Bronchial epithelial cell (primary cell): ENCODE results near the gene UHMK1. TPM values are rescaled to one million over a fixed set of nuclear protein-coding genes. Genes with fewer than 3 reads are reported as not detected.
A peak's percentile ranks its signal among the peaks of the same experiment; 100 is the strongest.
"Not testable (repeated sequence)": the region's sequence is repeated elsewhere in the genome, so short reads cannot be mapped to it uniquely, and the experiment has no call there.

Source experiments
- DNase-seq: peaks from one replicate; pipeline ENCODE4 v3.0.0-alpha.2; 2010; ENCODE audit warnings: low read depth
- FAIRE-seq: peaks from 2 replicates; lab custom pipeline; 2011; peaks lifted over from hg19 to GRCh38; lab: Jason Lieb, UNC
- H3K27me3 ChIP-seq: 2 replicates; pipeline ENCODE4 v1.5.1; 2011; ENCODE audit warnings: low read length; ENCODE audit not compliant: control insufficient read depth, insufficient read depth
- H3K36me3 ChIP-seq: 2 replicates; pipeline ENCODE4 v1.5.1; 2011; ENCODE audit warnings: low read length; ENCODE audit not compliant: control insufficient read depth, insufficient read depth
- H3K4me3 ChIP-seq: 2 replicates; pipeline ENCODE4 v1.5.1; 2011; ENCODE audit warnings: mild to moderate bottlenecking, low read depth, low read length, control low read depth
- CTCF ChIP-seq: IDR thresholded peaks from 2 replicates; pipeline ENCODE4 v1.5.1; 2011; ENCODE audit warnings: mild to moderate bottlenecking, moderate library complexity, low read length, control low read depth, inconsistent platforms; ENCODE audit not compliant: insufficient read depth, severe bottlenecking
- total RNA-seq: library from RNA; depleted of rRNA; stranded (reverse); fragments of >200 nt; gene quantifications from 2 replicates; pipeline ENCODE4 v1.2.1, GENCODE V29; 2014

UHMK1 gene
- total RNA-seq, 1 donor from 2014 or later: 48.7 TPM

- Histone ChIP-seq H3K27me3 (no peaks in the 10 kb centered on the region), H3K36me3 (peaks cover 3% of the 10 kb centered on the region), H3K4me3 (peak overlapping the region; percentile 80)
- DNase-seq: peak; percentile 81
- TF ChIP-seq CTCF: no peak
- FAIRE-seq: peak; percentile 28
Measured at GRCh38 chr1:162562470-162562828, 64.8 kb downstream of the UHMK1 start.

GRCh38 chr1:162564762-162565218, 67.2 kb downstream of the UHMK1 start:
- no peaks in the 10 kb centered on the region for H3K27me3 ChIP-seq
- TF ChIP-seq CTCF: no peak
- peaks cover 3% of the 10 kb centered on the region for H3K36me3 ChIP-seq
- FAIRE-seq (no peak), DNase-seq (no peak)
- H3K4me3 ChIP-seq: no peak overlapping the region

- TF ChIP-seq CTCF: no peak
- Histone ChIP-seq H3K4me3 (no peak overlapping the region), H3K36me3 (peaks cover 3% of the 10 kb centered on the region), H3K27me3 (no peaks in the 10 kb centered on the region)
- FAIRE-seq (no peak), DNase-seq (no peak)
Measured at GRCh38 chr1:162565460-162565859, 67.8 kb downstream of the UHMK1 start.

GRCh38 chr1:162566870-162567269, 69.3 kb downstream of the UHMK1 start:
- Histone ChIP-seq H3K27me3 (no peaks in the 10 kb centered on the region), H3K4me3 (no peak overlapping the region), H3K36me3 (peaks cover 3% of the 10 kb centered on the region)
- TF ChIP-seq CTCF: no peak
- no peak for DNase-seq
- FAIRE-seq: no peak

- H3K27me3 ChIP-seq: no peaks in the 10 kb centered on the region
- DNase-seq: no peak
- no peak overlapping the region for H3K4me3 ChIP-seq
- no peak for FAIRE-seq
- no peak for TF ChIP-seq CTCF
- peaks cover 3% of the 10 kb centered on the region for H3K36me3 ChIP-seq
Measured at GRCh38 chr1:162568802-162569201, 71.2 kb downstream of the UHMK1 start.

- no peak for DNase-seq
- no peak for TF ChIP-seq CTCF
- FAIRE-seq: no peak
- Histone ChIP-seq H3K27me3 (no peaks in the 10 kb centered on the region), H3K4me3 (no peak overlapping the region), H3K36me3 (peaks cover 2% of the 10 kb centered on the region)
Measured at GRCh38 chr1:162570718-162571117, 73.1 kb downstream of the UHMK1 start.

GRCh38 chr1:162571121-162571520, 73.5 kb downstream of the UHMK1 start:
- FAIRE-seq, DNase-seq, H3K36me3 ChIP-seq, H3K27me3 ChIP-seq, H3K4me3 ChIP-seq: not testable (repeated sequence)
